Ishikawa (cell line): ENCODE data around the gene CDRT15.

Experiments
- CEBPB ChIP-seq: IDR thresholded peaks from 2 replicates; pipeline ENCODE4 v1.6.1; 2012
- CREB1 ChIP-seq: IDR thresholded peaks from 2 replicates; pipeline ENCODE4 v1.6.1; 2012; ENCODE audit warnings: low read depth
- EGR1 ChIP-seq: IDR thresholded peaks from 2 replicates; pipeline ENCODE4 v1.6.1; 2012
- RAD21 ChIP-seq: IDR thresholded peaks from 2 replicates; pipeline ENCODE4 v1.6.1; 2012; ENCODE audit warnings: low read depth
- TAF1 ChIP-seq: IDR thresholded peaks from 2 replicates; pipeline ENCODE4 v1.6.1; 2012; ENCODE audit warnings: low read depth, mild to moderate bottlenecking
- YY1 ChIP-seq: IDR thresholded peaks from 2 replicates; pipeline ENCODE4 v1.6.1; 2012; ENCODE audit warnings: low read depth
- ZBTB7A ChIP-seq: IDR thresholded peaks from 2 replicates; pipeline ENCODE4 v1.6.1; 2012; ENCODE audit warnings: low read depth
- TF ChIP-seq, protein P1 (sequence below): IDR thresholded peaks from 2 replicates; pipeline ENCODE4 v1.6.1; 2012
- TF ChIP-seq, protein P2 (sequence below): IDR thresholded peaks from 2 replicates; pipeline ENCODE4 v1.6.1; 2012
- TF ChIP-seq, protein P3 (sequence below): IDR thresholded peaks from 2 replicates; pipeline ENCODE4 v1.6.1; 2012; ENCODE audit warnings: low read depth, mild to moderate bottlenecking

DNA sequence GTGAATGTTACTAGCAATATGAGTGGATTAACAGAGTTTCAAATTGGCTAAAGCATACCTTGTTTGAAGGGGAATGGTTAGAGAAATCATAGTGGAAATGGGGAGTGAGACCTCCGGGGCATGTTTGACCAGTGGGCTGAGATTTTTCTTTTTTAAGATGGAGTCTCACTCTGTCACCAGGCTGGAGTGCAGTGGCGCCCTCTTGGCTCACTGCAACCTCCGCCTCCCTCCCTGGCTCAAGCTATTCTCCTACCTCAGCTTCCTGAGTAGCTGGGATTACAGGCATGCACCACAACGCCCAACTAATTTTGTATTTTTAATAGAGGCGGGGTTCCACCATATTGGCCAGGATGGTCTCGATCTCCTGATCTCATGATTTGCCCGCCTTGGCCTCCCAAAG, 9.6 kb downstream of the CDRT15 start:
- TF ChIP-seq EGR1 (no peak), CEBPB (no peak), TAF1 (no peak), CREB1 (no peak), ZBTB7A (no peak), YY1 (no peak), RAD21 (no peak)
- TF ChIP-seq, protein P1, sequence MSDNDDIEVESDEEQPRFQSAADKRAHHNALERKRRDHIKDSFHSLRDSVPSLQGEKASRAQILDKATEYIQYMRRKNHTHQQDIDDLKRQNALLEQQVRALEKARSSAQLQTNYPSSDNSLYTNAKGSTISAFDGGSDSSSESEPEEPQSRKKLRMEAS, result no peak
- TF ChIP-seq, protein P2, sequence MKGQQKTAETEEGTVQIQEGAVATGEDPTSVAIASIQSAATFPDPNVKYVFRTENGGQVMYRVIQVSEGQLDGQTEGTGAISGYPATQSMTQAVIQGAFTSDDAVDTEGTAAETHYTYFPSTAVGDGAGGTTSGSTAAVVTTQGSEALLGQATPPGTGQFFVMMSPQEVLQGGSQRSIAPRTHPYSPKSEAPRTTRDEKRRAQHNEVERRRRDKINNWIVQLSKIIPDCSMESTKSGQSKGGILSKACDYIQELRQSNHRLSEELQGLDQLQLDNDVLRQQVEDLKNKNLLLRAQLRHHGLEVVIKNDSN, result no peak
- TF ChIP-seq, protein P3, sequence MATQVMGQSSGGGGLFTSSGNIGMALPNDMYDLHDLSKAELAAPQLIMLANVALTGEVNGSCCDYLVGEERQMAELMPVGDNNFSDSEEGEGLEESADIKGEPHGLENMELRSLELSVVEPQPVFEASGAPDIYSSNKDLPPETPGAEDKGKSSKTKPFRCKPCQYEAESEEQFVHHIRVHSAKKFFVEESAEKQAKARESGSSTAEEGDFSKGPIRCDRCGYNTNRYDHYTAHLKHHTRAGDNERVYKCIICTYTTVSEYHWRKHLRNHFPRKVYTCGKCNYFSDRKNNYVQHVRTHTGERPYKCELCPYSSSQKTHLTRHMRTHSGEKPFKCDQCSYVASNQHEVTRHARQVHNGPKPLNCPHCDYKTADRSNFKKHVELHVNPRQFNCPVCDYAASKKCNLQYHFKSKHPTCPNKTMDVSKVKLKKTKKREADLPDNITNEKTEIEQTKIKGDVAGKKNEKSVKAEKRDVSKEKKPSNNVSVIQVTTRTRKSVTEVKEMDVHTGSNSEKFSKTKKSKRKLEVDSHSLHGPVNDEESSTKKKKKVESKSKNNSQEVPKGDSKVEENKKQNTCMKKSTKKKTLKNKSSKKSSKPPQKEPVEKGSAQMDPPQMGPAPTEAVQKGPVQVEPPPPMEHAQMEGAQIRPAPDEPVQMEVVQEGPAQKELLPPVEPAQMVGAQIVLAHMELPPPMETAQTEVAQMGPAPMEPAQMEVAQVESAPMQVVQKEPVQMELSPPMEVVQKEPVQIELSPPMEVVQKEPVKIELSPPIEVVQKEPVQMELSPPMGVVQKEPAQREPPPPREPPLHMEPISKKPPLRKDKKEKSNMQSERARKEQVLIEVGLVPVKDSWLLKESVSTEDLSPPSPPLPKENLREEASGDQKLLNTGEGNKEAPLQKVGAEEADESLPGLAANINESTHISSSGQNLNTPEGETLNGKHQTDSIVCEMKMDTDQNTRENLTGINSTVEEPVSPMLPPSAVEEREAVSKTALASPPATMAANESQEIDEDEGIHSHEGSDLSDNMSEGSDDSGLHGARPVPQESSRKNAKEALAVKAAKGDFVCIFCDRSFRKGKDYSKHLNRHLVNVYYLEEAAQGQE, result no peak
